Heart left ventricle (tissue), 16 donors: ENCODE data around the gene RRP8. TPM values are rescaled to one million over a fixed set of nuclear protein-coding genes. Genes with fewer than 3 reads are reported as not detected.

Experiments
- ATAC-seq, 4 donors: fragments of 200-7000 bp; cut with Tn5 transposase; one replicate each; pipeline ENCODE4 v1.9.1; 2020 to 2022; ENCODE audit warnings: moderate library complexity in 4 of 4, mild to moderate bottlenecking in 3 of 4, moderate number of reproducible peaks in 1 of 4
- DNase-seq, 5 donors: peaks; one replicate each; pipeline ENCODE4 v3.0.0-alpha.2; 2020
- H3K27ac ChIP-seq, 12 donors: fragments of 200-600 bp; sonication (generic) in 4 of 12; one replicate each; pipeline versions ENCODE4 v1.5.0 to v1.8.0; 2016 to 2022; ENCODE audit warnings: mild to moderate bottlenecking in 2 of 12
- H3K27me3 ChIP-seq, 9 donors: fragments of 200-600 bp; sonication (generic) in 2 of 9; one replicate each; pipeline versions ENCODE4 v1.5.1 to v1.8.0; 2016 to 2022; ENCODE audit warnings: mild to moderate bottlenecking in 3 of 9
- H3K36me3 ChIP-seq, 9 donors: fragments of 200-600 bp; sonication (generic) in 2 of 9; one replicate each; pipeline versions ENCODE4 v1.5.0 to v1.8.0; 2018 to 2022; ENCODE audit warnings: mild to moderate bottlenecking in 2 of 9
- H3K4me1 ChIP-seq, 12 donors: fragments of 200-600 bp; sonication (generic) in 4 of 12; one replicate each; pipeline versions ENCODE4 v1.5.0 to v1.8.0; 2016 to 2022; ENCODE audit warnings: mild to moderate bottlenecking in 3 of 12
- H3K4me3 ChIP-seq, 12 donors: fragments of 200-600 bp; sonication (generic) in 4 of 12; one replicate each; pipeline versions ENCODE4 v1.5.0 to v1.8.0; 2017 to 2022; ENCODE audit warnings: mild to moderate bottlenecking in 9 of 12, moderate library complexity in 4 of 12
- H3K9me3 ChIP-seq, 12 donors: fragments of 200-600 bp; sonication (generic) in 4 of 12; one replicate each; pipeline versions ENCODE4 v1.5.0 to v1.8.0; 2016 to 2022; ENCODE audit warnings: mild to moderate bottlenecking in 1 of 12
- CTCF ChIP-seq, 12 donors: fragments of 200-600 bp; sonication (generic) in 4 of 12; IDR thresholded peaks; one replicate each; pipeline versions ENCODE4 v1.5.0 to v1.8.0; 2018 to 2022; ENCODE audit warnings: antibody characterized with exemption in 12 of 12, mild to moderate bottlenecking in 5 of 12
- POLR2A ChIP-seq, 2 donors: fragments of 450-650 bp; IDR thresholded peaks; one replicate each; pipeline ENCODE4 v1.6.1; 2017; ENCODE audit warnings: antibody characterized with exemption in 2 of 2, mild to moderate bottlenecking in 2 of 2, moderate library complexity in 2 of 2
- WGBS, 4 donors: extraction: QIAGEN DNeasy Blood & Tissue Kit in 2 of 4; methylation state at CpG; one replicate each; pipeline versions ENCODE4 v1.1.5 to v1.1.7; 2013 to 2018; 5-methylcytosine and 5-hydroxymethylcytosine counted together
- intact Hi-C, 10 donors: fragments of 100-400 bp; cut with DNase I; formaldehyde crosslinking; loops; one replicate each; pipeline versions ENCODE4 v1.11.1 to v1.14.2; 2022
- polyA plus RNA-seq, 2 donors: library from polyadenylated mRNA; stranded (reverse); fragments of 200-250 nt; gene quantifications; one replicate each; pipeline ENCODE4 v1.2.3, GENCODE V29; 2013
- total RNA-seq, 9 donors: library from RNA; depleted of rRNA in 2 of 9; stranded (reverse); fragments of >200 nt in 2 of 9; fragmentation: NEBNext Ultra II Directional in 3 of 9; extraction: Animal tissue kit (Norgen Biotek cat#: 25700) in 3 of 9; gene quantifications; one replicate each; pipeline versions ENCODE4 v1.1.0 to v1.2.4, GENCODE V29; 2016 to 2023
- donor health status: ischemic (EF 13 %, LVEDD 7.1; RV severe dilation, severe dysfunction).
- donor health status: healthy with polysubstance abuse.
- donor health status: DM: no; HTN: yes; CAD: no.
- donor health status: DM: no; HTN: no; CAD: no.
- donor health status: ischemic (EF 25% LVEDD 6.9; RV normal size, moderate dysfunction).
- donor health status: ischemic (EF 25% LVEDD 5.7; RV mildly dilated, moderate dysfunction).
- donor health status: healthy.
- donor health status: DM: yes; HTN: yes; CAD: no.
- donor health status: ischemic (EF 35%, LVEDD 5.7; RV mildly dilated, moderate dysfunction).
- donor health status: nonischemic (EF 11% LVEDD 7.7; RV severe dilation, severe dysfunction).
- donor health status: DM: yes; HTN: yes; CAD: no.
- donor health status: PGD.
- donor health status: ischemic (EF 29% LVEDD 5.4; RV normal size, mild dysfunction).
- donor health status: nonischemic (EF 23%, LVEDD 6.1; RV moderate dilation, normal function).

Gene RRP8
- total and polyA plus RNA-seq, 11 donors = 11.2 to 23.5 (median 17.4) TPM

GRCh38 chr11:6623391-6624363 is 20.3 kb upstream of the RRP8 start:
- H3K4me3 ChIP-seq = no peak overlapping the region
- TF ChIP-seq POLR2A (IDR thresholded peaks at IDR 0.05) (no peak), CTCF (IDR thresholded peaks at IDR 0.05) (no peak)
- peaks cover 0 to 51% (median 38%) of the 10 kb centered on the region in 9 donors for H3K36me3 ChIP-seq
- WGBS, 4 donors = 83 to 90% (median 87%) methylated on average over 27 to 31 of the region's 31 CpGs
- ATAC-seq (no peak), DNase-seq (no peak)
- H3K27me3 ChIP-seq = no peaks in the 10 kb centered on the region
- H3K4me1 ChIP-seq = peaks cover 0 to 31% (median 8%) of the 10 kb centered on the region in 12 donors
- H3K27ac ChIP-seq = no peak overlapping the region
- H3K9me3 ChIP-seq = no peaks in the 10 kb centered on the region
- intact Hi-C loops = no loop called here

GRCh38 chr11:6622261-6623171 is 19.1 kb upstream of the RRP8 start:
- intact Hi-C loops = no loop called here
- no peak for TF ChIP-seq CTCF (IDR thresholded peaks at IDR 0.05)
- TF ChIP-seq POLR2A (IDR thresholded peaks at IDR 0.05) = no peak
- 88 to 98% (median 90%) methylated on average over 8 to 24 of the region's 24 CpGs for WGBS, 4 donors
- H3K4me1 ChIP-seq = peaks cover 0 to 37% (median 18%) of the 10 kb centered on the region in 12 donors
- H3K27ac ChIP-seq = no peak overlapping the region
- H3K4me3 ChIP-seq = no peak overlapping the region
- peaks cover 0 to 39% (median 30%) of the 10 kb centered on the region in 9 donors for H3K36me3 ChIP-seq
- H3K9me3 ChIP-seq = no peaks in the 10 kb centered on the region
- DNase-seq (no peak), ATAC-seq (no peak)
- no peaks in the 10 kb centered on the region for H3K27me3 ChIP-seq

DNA sequence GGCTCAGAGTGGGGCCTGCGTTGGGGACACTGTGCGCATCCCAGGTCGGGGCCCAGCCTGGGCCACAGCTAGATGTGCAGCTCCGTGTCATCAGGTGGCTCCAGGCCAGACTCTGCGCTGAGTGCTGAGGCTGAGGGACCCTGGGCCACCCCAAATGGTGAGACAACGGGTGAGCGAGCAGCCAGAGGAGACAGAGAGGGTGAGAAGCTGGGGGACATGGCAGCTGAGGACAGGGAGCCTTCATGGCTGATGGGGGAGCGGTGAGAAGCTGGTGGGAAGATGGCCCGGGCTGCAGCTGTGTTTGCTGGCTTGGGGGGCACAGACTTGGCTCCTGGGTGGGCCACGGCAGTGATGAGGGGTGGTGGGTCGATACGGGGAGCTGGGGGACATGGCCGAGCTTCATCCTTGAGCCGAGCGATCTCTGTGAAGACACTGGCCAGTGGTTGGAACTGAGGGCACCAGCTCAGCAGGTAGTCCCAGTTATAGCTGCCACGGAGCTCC is 18.3 kb upstream of the RRP8 start:
- intact Hi-C loops = no loop called here

More for the DNA sequence above, 18.3 kb upstream of the RRP8 start:
- Histone ChIP-seq H3K9me3 (no peaks in the 10 kb centered on the region), H3K4me1 (peaks cover 0 to 39% (median 20%) of the 10 kb centered on the region in 12 donors), H3K27me3 (no peaks in the 10 kb centered on the region), H3K4me3 (no peak overlapping the region), H3K27ac (no peak overlapping the region), H3K36me3 (peaks cover 0 to 33% (median 26%) of the 10 kb centered on the region in 9 donors)
- DNase-seq = no peak
- ATAC-seq = no peak
- TF ChIP-seq POLR2A (IDR thresholded peaks at IDR 0.05) (no peak), CTCF (IDR thresholded peaks at IDR 0.05) (no peak)
- 91 to 96% (median 92%) methylated on average over 12 to 16 of the region's 16 CpGs for WGBS, 4 donors
